IMR-90 (cell line): ENCODE results near the gene CD300LF. TPM values are rescaled to one million over a fixed set of nuclear protein-coding genes. Genes with fewer than 3 reads are reported as not detected.

Source experiments
- ATAC-seq: fragments of 200-7000 bp; cut with Tn5 transposase; 2 replicates; pipeline ENCODE4 v1.9.1; 2020; ENCODE audit warnings: low read depth, mild to moderate bottlenecking, moderate library complexity
- BruUV-seq: library from RNA; stranded (reverse); fragments of 400-500 nt; replicated peaks from 2 replicates; lab custom pipeline; 2021; lab: Mats Ljungman, UMichigan
- CTCF ChIA-PET: fragments of 300-600 bp; formaldehyde crosslinking; extraction: SDS; loops from one replicate; lab custom pipeline; 2021; ENCODE audit warnings: antibody characterized with exemption; lab: Yijun Ruan, JAX
- POLR2A ChIA-PET: fragments of 300-600 bp; sonication (Branson Sonifier 250); formaldehyde crosslinking; loops from one replicate; lab custom pipeline; 2022; ENCODE audit warnings: antibody characterized with exemption; ENCODE audit not compliant: unreplicated experiment; lab: Charles Lee
- DNase-seq: peaks from one replicate; pipeline ENCODE4 v3.0.0; 2013
- H2AFZ ChIP-seq: replicated peaks from 2 replicates; pipeline ENCODE3; 2013; ENCODE audit warnings: low read length, mild to moderate bottlenecking; ENCODE audit not compliant: poor library complexity
- H2AK5ac ChIP-seq: 2 replicates; pipeline ENCODE4 v1.6.1; 2013; ENCODE audit warnings: low read depth, low read length, inconsistent platforms
- H2AK9ac ChIP-seq: replicated peaks from 2 replicates; pipeline ENCODE3; 2013; ENCODE audit warnings: mild to moderate bottlenecking, low read depth, low read length, moderate library complexity; ENCODE audit not compliant: poor library complexity
- H2BK120ac ChIP-seq: 2 replicates; pipeline ENCODE4 v1.6.1; 2013; ENCODE audit warnings: low read depth, low read length, inconsistent platforms
- H2BK15ac ChIP-seq: 3 replicates; pipeline ENCODE4 v1.6.1; 2013; ENCODE audit warnings: low read depth, low read length, inconsistent platforms
- H2BK20ac ChIP-seq: 2 replicates; pipeline ENCODE4 v1.6.1; 2013; ENCODE audit warnings: low read depth, mild to moderate bottlenecking, inconsistent platforms, low read length, moderate library complexity
- H2BK5ac ChIP-seq: 2 replicates; pipeline ENCODE4 v1.6.1; 2013; ENCODE audit warnings: mild to moderate bottlenecking, low read depth, low read length, inconsistent platforms; ENCODE audit not compliant: poor library complexity, severe bottlenecking
- H3K14ac ChIP-seq: replicated peaks from 2 replicates; pipeline ENCODE4 v1.6.1; 2013; ENCODE audit warnings: low read depth, low read length, inconsistent platforms
- H3K18ac ChIP-seq: 2 replicates; pipeline ENCODE4 v1.6.1; 2013; ENCODE audit warnings: low read depth, low read length, control low read depth
- H3K23ac ChIP-seq: 2 replicates; pipeline ENCODE4 v1.6.1; 2013; ENCODE audit warnings: low read depth, low read length, inconsistent platforms
- H3K27ac ChIP-seq: 2 replicates; pipeline ENCODE4 v1.5.1; 2013; ENCODE audit warnings: mild to moderate bottlenecking, control low read depth, low read length; ENCODE audit not compliant: insufficient read depth
- H3K27me3 ChIP-seq: 2 replicates; pipeline ENCODE4 v1.6.1; 2013; ENCODE audit warnings: low read length; ENCODE audit not compliant: control insufficient read depth, insufficient read depth
- H3K36me3 ChIP-seq: 2 replicates; pipeline ENCODE4 v1.6.1; 2013; ENCODE audit warnings: low read length, mixed read lengths; ENCODE audit not compliant: control insufficient read depth, insufficient read depth
- H3K4ac ChIP-seq: 2 replicates; pipeline ENCODE4 v1.6.1; 2013; ENCODE audit warnings: low read depth, low read length, inconsistent platforms
- H3K4me1 ChIP-seq: 2 replicates; pipeline ENCODE4 v1.6.1; 2013; ENCODE audit warnings: low read length, mixed read lengths; ENCODE audit not compliant: control insufficient read depth, insufficient read depth
- H3K4me2 ChIP-seq: 2 replicates; pipeline ENCODE4 v1.6.1; 2013; ENCODE audit warnings: low read depth, mild to moderate bottlenecking, control low read depth, low read length, moderate library complexity
- H3K4me3 ChIP-seq: 2 replicates; pipeline ENCODE4 v1.5.1; 2013; ENCODE audit warnings: low read depth, mild to moderate bottlenecking, control low read depth, low read length, moderate library complexity; ENCODE audit not compliant: insufficient read depth
- H3K56ac ChIP-seq: 2 replicates; pipeline ENCODE4 v1.6.1; 2013; ENCODE audit warnings: low read length, inconsistent platforms; ENCODE audit not compliant: insufficient read depth; ENCODE audit errors: extremely low read depth
- H3K79me1 ChIP-seq, 2 experiments: 2 replicates each; pipeline ENCODE4 v1.6.1; 2013; ENCODE audit warnings: low read length in 2 of 2, inconsistent platforms in 1 of 2, low read depth in 1 of 2
- H3K9ac ChIP-seq: 2 replicates; pipeline ENCODE4 v1.6.1; 2013; ENCODE audit warnings: low read depth, low read length, control low read depth
- H3K9me1 ChIP-seq: 2 replicates; pipeline ENCODE4 v1.6.1; 2013; ENCODE audit warnings: low read length, inconsistent platforms; ENCODE audit not compliant: insufficient read depth
- H3K9me3 ChIP-seq: 2 replicates; pipeline ENCODE4 v1.6.1; 2013; ENCODE audit warnings: low read length; ENCODE audit not compliant: control insufficient read depth, insufficient read depth
- H4K20me1 ChIP-seq: 2 replicates; pipeline ENCODE4 v1.6.1; 2013; ENCODE audit warnings: low read length, inconsistent platforms; ENCODE audit not compliant: insufficient read depth
- H4K5ac ChIP-seq: 2 replicates; pipeline ENCODE4 v1.6.1; 2013; ENCODE audit warnings: mild to moderate bottlenecking, low read depth, low read length, control low read depth
- H4K8ac ChIP-seq, 2 experiments: 2 replicates each; pipeline ENCODE4 v1.6.1; 2013; ENCODE audit warnings: low read depth in 2 of 2, low read length in 2 of 2, control low read depth in 1 of 2, inconsistent platforms in 1 of 2
- H4K91ac ChIP-seq: 2 replicates; pipeline ENCODE4 v1.6.1; 2013; ENCODE audit warnings: low read depth, low read length, inconsistent platforms; ENCODE audit not compliant: insufficient read depth
- CEBPB ChIP-seq: IDR thresholded peaks from 2 replicates; pipeline ENCODE4 v1.6.1; 2012; ENCODE audit warnings: low read depth, low read length, improper control_type of control experiment
- CHD1 ChIP-seq: IDR thresholded peaks from 2 replicates; pipeline ENCODE4 v1.6.1; 2012; ENCODE audit warnings: low read depth, low read length, improper control_type of control experiment
- POLR2A ChIP-seq: IDR thresholded peaks from 2 replicates; pipeline ENCODE4 v1.6.1; 2012; ENCODE audit warnings: mild to moderate bottlenecking, low read depth, low read length
- RCOR1 ChIP-seq: IDR thresholded peaks from 2 replicates; pipeline ENCODE4 v1.6.1; 2012; ENCODE audit warnings: mild to moderate bottlenecking, low read length, improper control_type of control experiment; ENCODE audit not compliant: insufficient replicate concordance
- RFX5 ChIP-seq: IDR thresholded peaks from 2 replicates; pipeline ENCODE4 v1.8.0; 2012; ENCODE audit warnings: low read depth, mild to moderate bottlenecking, low read length, moderate library complexity
- SMC3 ChIP-seq: fragments of 150-350 bp; IDR thresholded peaks from 2 replicates; pipeline ENCODE4 v1.6.1; 2016; ENCODE audit warnings: low read depth, mild to moderate bottlenecking, antibody characterized with exemption, low read length, moderate library complexity
- WGBS, 2 experiments: methylation state at CpG; one replicate each; pipeline versions ENCODE4 v1.1.5 to v1.1.7; 2013; ENCODE audit warnings: missing lambda C conversion rate in 2 of 2; ENCODE audit not compliant: insufficient read length in 1 of 2; ENCODE audit errors: extremely low coverage in 2 of 2; 5-methylcytosine and 5-hydroxymethylcytosine counted together
- dilution Hi-C: fragments of 300-500 bp; cut with HindIII; formaldehyde crosslinking; loops from one replicate; pipeline ENCODE4 v1.14.3; 2018; ENCODE audit warnings: low sequenced_read_pairs; ENCODE audit not compliant: unreplicated experiment
- in situ Hi-C: fragments of 300-500 bp; cut with MboI; formaldehyde crosslinking; loops from 3 replicates; pipeline ENCODE4 v1.14.3; 2019; ENCODE audit warnings: low sequenced_read_pairs, inconsistent platforms, mixed read lengths
- intact Hi-C: fragments of 100-400 bp; cut with micrococcal nuclease; formaldehyde crosslinking; loops from 2 replicates; pipeline ENCODE4 v1.10.0; 2022
- polyA plus RNA-seq, 3 experiments: library from polyadenylated mRNA; depleted of rRNA; stranded (reverse); fragments of >200 nt; gene quantifications; 2 replicates each; pipeline ENCODE4 v1.2.3, GENCODE V29; 2012; ENCODE audit warnings: low replicate concordance in 1 of 3
- total RNA-seq: library from RNA; depleted of rRNA; stranded (reverse); fragments of >200 nt; gene quantifications from 2 replicates; pipeline ENCODE4 v1.2.3, GENCODE V29; 2012
- TF ChIP-seq, protein P1 (sequence below): fragments of 150-350 bp; IDR thresholded peaks from 2 replicates; pipeline ENCODE4 v1.6.1; 2016; ENCODE audit warnings: low read depth, mild to moderate bottlenecking, low read length, moderate library complexity, borderline replicate concordance
- TF ChIP-seq, protein P2 (sequence below): conservative IDR thresholded peaks from 2 replicates; pipeline ENCODE4 v1.5.1; 2012; ENCODE audit warnings: mild to moderate bottlenecking, low read depth, low read length, improper control_type of control experiment

Gene CD300LF
- total and polyA plus RNA-seq, 2 of the 4 experiments (the other 2 are of a cell fraction) = not detected

- Histone ChIP-seq H3K56ac (no peak overlapping the region), H4K5ac (no peak overlapping the region), H3K4me2 (no peak overlapping the region), H3K4ac (0 out of 2 replicates have a peak overlapping the region, but pooled peaks have one; percentile 42), H2BK20ac (no peak overlapping the region), H2BK120ac (no peak overlapping the region), H3K27ac (no peak overlapping the region), H3K27me3 (peaks cover 24% of the 10 kb centered on the region), H3K23ac (no peak overlapping the region), H2BK15ac (peak overlapping the region; percentile 34; the same call in 1 of the 3 replicates), H4K8ac (no peak overlapping the region), H2BK5ac (no peak overlapping the region), H3K36me3 (no peaks in the 10 kb centered on the region), H3K9ac (no peak overlapping the region), H3K18ac (no peak overlapping the region), H2AFZ (peak overlapping the region; percentile 73), H3K4me3 (no peak overlapping the region), H3K9me1 (0 out of 2 replicates have a peak, but pooled peaks cover 3% of the 10 kb centered on the region), H3K14ac (0 out of 2 replicates have a peak overlapping the region, but pooled peaks have one; percentile 8), H4K20me1 (no peaks in the 10 kb centered on the region), H3K9me3 (no peaks in the 10 kb centered on the region), H3K79me1 (no peaks in the 10 kb centered on the region), H2AK9ac (peak overlapping the region; percentile 85), H2AK5ac (no peak overlapping the region; the same call in 1 of the 2 replicates), H3K4me1 (peaks cover 7% of the 10 kb centered on the region; the same call in 1 of the 2 replicates), H4K91ac (no peak overlapping the region; the same call in 1 of the 2 replicates)
- ATAC-seq (0 out of 2 replicates have a peak, but pooled peaks have one; percentile 9), DNase-seq (peak; percentile 31)
- ChIA-PET POLR2A (no interaction called here), CTCF (interaction anchor here (0.6 kb wide), 1 partner anchor 53 kb away, joined by 3 read pairs; no protein-coding TSS in a partner anchor)
- BruUV-seq = no TSS peak
- dilution Hi-C loops = no loop called here
- intact Hi-C loops = no loop called here
- TF ChIP-seq CHD1 = no peak
- TF ChIP-seq, protein P1, sequence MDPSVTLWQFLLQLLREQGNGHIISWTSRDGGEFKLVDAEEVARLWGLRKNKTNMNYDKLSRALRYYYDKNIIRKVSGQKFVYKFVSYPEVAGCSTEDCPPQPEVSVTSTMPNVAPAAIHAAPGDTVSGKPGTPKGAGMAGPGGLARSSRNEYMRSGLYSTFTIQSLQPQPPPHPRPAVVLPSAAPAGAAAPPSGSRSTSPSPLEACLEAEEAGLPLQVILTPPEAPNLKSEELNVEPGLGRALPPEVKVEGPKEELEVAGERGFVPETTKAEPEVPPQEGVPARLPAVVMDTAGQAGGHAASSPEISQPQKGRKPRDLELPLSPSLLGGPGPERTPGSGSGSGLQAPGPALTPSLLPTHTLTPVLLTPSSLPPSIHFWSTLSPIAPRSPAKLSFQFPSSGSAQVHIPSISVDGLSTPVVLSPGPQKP = no peak
- TF ChIP-seq POLR2A = no peak
- no peak for TF ChIP-seq CEBPB
- TF ChIP-seq SMC3 = no peak
- no peak for TF ChIP-seq RCOR1
- no peak for TF ChIP-seq RFX5
- TF ChIP-seq, protein P2, sequence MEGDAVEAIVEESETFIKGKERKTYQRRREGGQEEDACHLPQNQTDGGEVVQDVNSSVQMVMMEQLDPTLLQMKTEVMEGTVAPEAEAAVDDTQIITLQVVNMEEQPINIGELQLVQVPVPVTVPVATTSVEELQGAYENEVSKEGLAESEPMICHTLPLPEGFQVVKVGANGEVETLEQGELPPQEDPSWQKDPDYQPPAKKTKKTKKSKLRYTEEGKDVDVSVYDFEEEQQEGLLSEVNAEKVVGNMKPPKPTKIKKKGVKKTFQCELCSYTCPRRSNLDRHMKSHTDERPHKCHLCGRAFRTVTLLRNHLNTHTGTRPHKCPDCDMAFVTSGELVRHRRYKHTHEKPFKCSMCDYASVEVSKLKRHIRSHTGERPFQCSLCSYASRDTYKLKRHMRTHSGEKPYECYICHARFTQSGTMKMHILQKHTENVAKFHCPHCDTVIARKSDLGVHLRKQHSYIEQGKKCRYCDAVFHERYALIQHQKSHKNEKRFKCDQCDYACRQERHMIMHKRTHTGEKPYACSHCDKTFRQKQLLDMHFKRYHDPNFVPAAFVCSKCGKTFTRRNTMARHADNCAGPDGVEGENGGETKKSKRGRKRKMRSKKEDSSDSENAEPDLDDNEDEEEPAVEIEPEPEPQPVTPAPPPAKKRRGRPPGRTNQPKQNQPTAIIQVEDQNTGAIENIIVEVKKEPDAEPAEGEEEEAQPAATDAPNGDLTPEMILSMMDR = no peak
- WGBS, 2 experiments = no CpG with 5 or more reads among the region's 4 CpGs
- in situ Hi-C loops = loop anchor here (5.0 to 10.0 kb wide), 2 partner anchors 125 to 213 kb away; no protein-coding TSS in a partner anchor
Observed at GRCh38 chr17:74742153-74742515, 29.4 kb upstream of the CD300LF start.
